Measurements from ENCODE around the gene LIF. TPM values are rescaled to one million over a fixed set of nuclear protein-coding genes. Genes with fewer than 3 reads are reported as not detected.

LIF gene
- total RNA-seq, 1 donor from 2014 or later = 0.23 TPM

GRCh38 chr22:30250661-30251267 is 4.2 kb upstream of the LIF start:
- TF ChIP-seq, protein P1, sequence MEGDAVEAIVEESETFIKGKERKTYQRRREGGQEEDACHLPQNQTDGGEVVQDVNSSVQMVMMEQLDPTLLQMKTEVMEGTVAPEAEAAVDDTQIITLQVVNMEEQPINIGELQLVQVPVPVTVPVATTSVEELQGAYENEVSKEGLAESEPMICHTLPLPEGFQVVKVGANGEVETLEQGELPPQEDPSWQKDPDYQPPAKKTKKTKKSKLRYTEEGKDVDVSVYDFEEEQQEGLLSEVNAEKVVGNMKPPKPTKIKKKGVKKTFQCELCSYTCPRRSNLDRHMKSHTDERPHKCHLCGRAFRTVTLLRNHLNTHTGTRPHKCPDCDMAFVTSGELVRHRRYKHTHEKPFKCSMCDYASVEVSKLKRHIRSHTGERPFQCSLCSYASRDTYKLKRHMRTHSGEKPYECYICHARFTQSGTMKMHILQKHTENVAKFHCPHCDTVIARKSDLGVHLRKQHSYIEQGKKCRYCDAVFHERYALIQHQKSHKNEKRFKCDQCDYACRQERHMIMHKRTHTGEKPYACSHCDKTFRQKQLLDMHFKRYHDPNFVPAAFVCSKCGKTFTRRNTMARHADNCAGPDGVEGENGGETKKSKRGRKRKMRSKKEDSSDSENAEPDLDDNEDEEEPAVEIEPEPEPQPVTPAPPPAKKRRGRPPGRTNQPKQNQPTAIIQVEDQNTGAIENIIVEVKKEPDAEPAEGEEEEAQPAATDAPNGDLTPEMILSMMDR (IDR thresholded peaks at IDR 0.05; ENCODE audit: unreplicated experiment) = no peak
- DNase-seq (ENCODE audit: low spot score) = no peak
- no peak overlapping the region for H3K27ac Mint-ChIP-seq (ENCODE audit: unreplicated experiment)
- no peaks in the 10 kb centered on the region for H3K36me3 Mint-ChIP-seq (ENCODE audit: low read depth, unreplicated experiment)
- peaks cover 12% of the 10 kb centered on the region for H3K27me3 Mint-ChIP-seq (ENCODE audit: unreplicated experiment)
- no peaks in the 10 kb centered on the region for H3K9me3 Mint-ChIP-seq (ENCODE audit: unreplicated experiment)
- H3K4me1 Mint-ChIP-seq (ENCODE audit: unreplicated experiment) = peaks cover 11% of the 10 kb centered on the region
- no peak overlapping the region for H3K4me3 Mint-ChIP-seq (ENCODE audit: unreplicated experiment)

DNA sequence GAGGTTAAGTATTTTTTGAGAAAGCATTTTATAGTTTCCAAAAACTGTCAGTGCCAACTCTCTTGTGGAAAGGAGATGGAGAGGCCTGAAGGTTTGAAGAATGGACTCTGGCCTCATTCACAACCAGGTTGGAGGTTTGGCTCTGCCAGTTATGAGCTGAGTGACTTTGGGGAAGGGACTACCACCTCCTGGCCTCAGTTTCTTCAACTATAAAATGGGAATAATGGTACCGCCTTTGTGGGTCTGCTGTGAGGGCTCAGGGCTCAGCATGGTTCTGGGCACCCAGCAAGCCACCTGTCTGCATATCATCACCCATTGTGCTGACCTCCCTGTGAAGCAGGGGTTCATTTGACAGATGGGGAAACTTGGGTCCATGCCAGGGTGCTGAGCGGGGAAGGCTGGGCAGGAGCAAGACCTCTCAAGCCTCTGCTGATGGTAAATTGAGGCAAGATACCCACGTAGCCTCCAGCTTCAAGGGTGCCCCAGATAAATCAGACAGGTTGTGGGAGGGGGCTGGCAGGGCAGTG is 3.5 kb upstream of the LIF start:
- Mint-ChIP-seq H3K4me3 (ENCODE audit: unreplicated experiment) (no peak overlapping the region), H3K4me1 (ENCODE audit: unreplicated experiment) (peaks cover 11% of the 10 kb centered on the region), H3K27me3 (ENCODE audit: unreplicated experiment) (peaks cover 15% of the 10 kb centered on the region), H3K27ac (ENCODE audit: unreplicated experiment) (no peak overlapping the region), H3K36me3 (ENCODE audit: low read depth, unreplicated experiment) (no peaks in the 10 kb centered on the region), H3K9me3 (ENCODE audit: unreplicated experiment) (no peaks in the 10 kb centered on the region)
- TF ChIP-seq, protein P1 (IDR thresholded peaks at IDR 0.05; ENCODE audit: unreplicated experiment) = no peak
- DNase-seq (ENCODE audit: low spot score) = no peak

DNA sequence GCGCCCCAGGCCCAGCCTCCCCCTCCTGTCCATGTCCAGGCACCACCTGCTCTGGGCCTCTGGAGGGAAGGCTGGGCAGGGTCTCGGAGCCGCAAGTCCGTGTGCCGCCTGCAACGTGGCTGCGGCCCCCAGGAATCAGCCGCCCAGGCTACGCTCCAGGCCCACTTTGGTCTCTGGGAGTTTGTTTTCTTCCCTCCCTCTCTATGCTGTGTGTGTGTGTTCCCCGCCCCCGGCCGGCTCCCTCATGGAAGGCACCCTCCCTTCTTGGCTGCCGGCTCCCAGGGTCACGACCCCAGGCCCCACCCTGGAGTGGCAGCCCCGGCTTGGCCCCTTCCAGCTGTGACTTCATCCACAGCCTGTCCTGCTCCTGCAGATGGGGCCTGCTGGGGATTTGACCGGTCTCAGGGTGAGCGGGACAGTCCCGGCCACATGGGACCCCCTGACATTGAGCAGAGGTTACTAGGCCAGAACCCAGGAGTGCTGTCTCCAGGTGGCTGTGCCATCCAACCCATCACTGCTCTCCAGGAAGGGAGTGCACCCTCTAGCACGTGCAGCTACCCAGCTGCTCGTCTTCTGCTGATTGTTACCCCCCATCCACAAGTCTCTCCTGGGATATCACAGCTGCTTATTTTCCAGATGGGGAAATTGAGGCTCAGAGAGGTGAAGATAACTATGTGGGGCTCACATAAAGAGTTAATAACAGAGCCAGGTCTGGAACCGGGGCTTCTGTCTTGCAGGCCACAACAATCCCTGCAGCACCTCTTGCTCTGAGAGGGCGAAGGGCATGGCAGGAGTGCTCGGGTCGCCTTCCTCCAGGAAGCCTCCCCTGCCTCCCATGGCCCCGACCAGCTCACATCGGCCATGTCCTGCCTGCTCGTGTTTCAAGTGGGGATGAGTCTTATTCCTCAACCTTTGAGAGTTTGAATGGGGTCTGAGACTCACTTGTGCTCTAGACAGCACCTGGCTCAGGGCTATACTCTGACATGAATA is 2.8 kb upstream of the LIF start:
- Mint-ChIP-seq H3K4me3 (ENCODE audit: unreplicated experiment) (no peak overlapping the region), H3K27me3 (ENCODE audit: unreplicated experiment) (peaks cover 15% of the 10 kb centered on the region), H3K36me3 (ENCODE audit: low read depth, unreplicated experiment) (no peaks in the 10 kb centered on the region), H3K9me3 (ENCODE audit: unreplicated experiment) (no peaks in the 10 kb centered on the region), H3K27ac (ENCODE audit: unreplicated experiment) (no peak overlapping the region), H3K4me1 (ENCODE audit: unreplicated experiment) (peaks cover 11% of the 10 kb centered on the region)
- DNase-seq (ENCODE audit: low spot score) = no peak
- TF ChIP-seq, protein P1 (IDR thresholded peaks at IDR 0.05; ENCODE audit: unreplicated experiment) = no peak

DNA sequence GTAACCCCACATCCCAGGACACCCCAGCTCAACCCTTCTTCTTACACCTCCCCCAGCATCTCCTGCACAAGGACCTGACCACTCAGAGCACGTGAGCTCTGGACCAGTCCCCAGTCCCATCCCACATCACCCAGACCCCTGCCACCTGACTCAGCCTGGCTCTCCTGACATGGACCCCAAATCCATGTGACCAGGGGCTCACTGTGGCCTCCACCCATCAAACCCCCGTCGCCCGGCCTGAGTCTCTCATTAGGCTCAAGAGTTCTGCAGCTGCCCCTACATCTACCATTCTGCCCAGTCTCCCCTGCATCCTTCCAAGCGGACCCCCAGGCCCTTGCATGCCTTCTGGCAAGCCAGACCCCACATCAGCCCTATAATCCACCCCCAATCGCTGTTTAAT is 1.9 kb upstream of the LIF start:
- Mint-ChIP-seq H3K27me3 (ENCODE audit: unreplicated experiment) (peaks cover 19% of the 10 kb centered on the region), H3K4me1 (ENCODE audit: unreplicated experiment) (peaks cover 8% of the 10 kb centered on the region), H3K9me3 (ENCODE audit: unreplicated experiment) (no peaks in the 10 kb centered on the region), H3K36me3 (ENCODE audit: low read depth, unreplicated experiment) (no peaks in the 10 kb centered on the region), H3K27ac (ENCODE audit: unreplicated experiment) (no peak overlapping the region), H3K4me3 (ENCODE audit: unreplicated experiment) (no peak overlapping the region)
- TF ChIP-seq, protein P1 (IDR thresholded peaks at IDR 0.05; ENCODE audit: unreplicated experiment) = no peak
- DNase-seq (ENCODE audit: low spot score) = no peak
